CD4-positive, alpha-beta memory T cell (primary cell): ENCODE measurements around the gene DCUN1D4. TPM values are rescaled to one million over a fixed set of nuclear protein-coding genes. Genes with fewer than 3 reads are reported as not detected.

ENCODE experiments used
- CTCF ChIA-PET: fragments of 350-600 bp; sonication (Branson Sonifier 250); formaldehyde crosslinking; loops from one replicate; lab custom pipeline; 2021; ENCODE audit warnings: inconsistent platforms; ENCODE audit not compliant: partially characterized antibody; lab: Charles Lee
- POLR2A ChIA-PET: fragments of 350-600 bp; sonication (Branson Sonifier 250); formaldehyde crosslinking; loops from one replicate; lab custom pipeline; 2021; ENCODE audit not compliant: partially characterized antibody; lab: Charles Lee
- DNase-seq, 5 donors: peaks; one replicate each; pipeline versions ENCODE4 v3.0.0 to v3.0.0-alpha.2; 2020 to 2022; ENCODE audit warnings: mixed read lengths in 1 of 5
- H3K27ac ChIP-seq: one replicate; pipeline ENCODE4 v1.7.0; 2013; ENCODE audit warnings: low read depth, low read length
- H3K27me3 ChIP-seq: 2 replicates; pipeline ENCODE4 v1.7.0; 2013; ENCODE audit warnings: mild to moderate bottlenecking, low read length, moderate library complexity; ENCODE audit not compliant: insufficient read depth
- H3K36me3 ChIP-seq: 2 replicates; pipeline ENCODE4 v1.7.0; 2013; ENCODE audit warnings: mild to moderate bottlenecking, low read length, moderate library complexity; ENCODE audit not compliant: insufficient read depth
- H3K4me1 ChIP-seq: 2 replicates; pipeline ENCODE4 v1.7.0; 2013; ENCODE audit warnings: mild to moderate bottlenecking, low read length, moderate library complexity; ENCODE audit not compliant: insufficient read depth
- H3K4me3 ChIP-seq, 2 donors: one replicate each; pipeline ENCODE4 v1.7.0; 2013; ENCODE audit warnings: low read length in 2 of 2, mild to moderate bottlenecking in 1 of 2
- H3K9me3 ChIP-seq, 2 donors: one replicate each; pipeline ENCODE4 v1.7.0; 2013; ENCODE audit warnings: low read length in 2 of 2, control low read depth in 1 of 2; ENCODE audit not compliant: control insufficient read depth in 1 of 2
- H3K27ac Mint-ChIP-seq, 7 donors: one replicate each; pipeline ENCODE4 v1.8.0; 2020 to 2021; ENCODE audit warnings: mixed read lengths in 7 of 7, mild to moderate bottlenecking in 6 of 7, inconsistent platforms in 3 of 7, moderate library complexity in 3 of 7
- H3K27me3 Mint-ChIP-seq, 2 donors: one replicate each; pipeline ENCODE4 v1.8.0; 2020 to 2021; ENCODE audit warnings: mixed read lengths in 2 of 2
- H3K36me3 Mint-ChIP-seq, 2 donors: one replicate each; pipeline ENCODE4 v1.8.0; 2020 to 2021; ENCODE audit warnings: mixed read lengths in 2 of 2, inconsistent platforms in 1 of 2, mild to moderate bottlenecking in 1 of 2
- H3K4me1 Mint-ChIP-seq, 4 donors: one replicate each; pipeline ENCODE4 v1.8.0; 2020 to 2021; ENCODE audit warnings: mixed read lengths in 4 of 4, mild to moderate bottlenecking in 1 of 4
- H3K4me3 Mint-ChIP-seq, 8 donors: one replicate each; pipeline ENCODE4 v1.8.0; 2020 to 2021; ENCODE audit warnings: mixed read lengths in 8 of 8, mild to moderate bottlenecking in 7 of 8, moderate library complexity in 6 of 8, inconsistent platforms in 3 of 8
- H3K9me3 Mint-ChIP-seq, 8 donors: one replicate each; pipeline ENCODE4 v1.8.0; 2020 to 2021; ENCODE audit warnings: mixed read lengths in 8 of 8, mild to moderate bottlenecking in 5 of 8, inconsistent platforms in 3 of 8, moderate library complexity in 1 of 8
- intact Hi-C: fragments of 100-400 bp; cut with micrococcal nuclease; formaldehyde crosslinking; loops from one replicate; pipeline ENCODE4 v1.15.1; 2023
- polyA plus RNA-seq, 2 donors: library from polyadenylated mRNA; unstranded; fragments of 300-500 nt; fragmentation: Illumina TruSeq; gene quantifications; one replicate each; pipeline ENCODE4 v1.2.3, GENCODE V29; 2021
- total RNA-seq, 2 experiments: library from RNA; stranded (reverse); gene quantifications; one replicate each; pipeline ENCODE4 v1.2.3, GENCODE V29; 2021

The DCUN1D4 gene
- total and polyA plus RNA-seq, 4 experiments from 2014 or later: 13.5 to 58.9 (median 38.2) TPM

DNA sequence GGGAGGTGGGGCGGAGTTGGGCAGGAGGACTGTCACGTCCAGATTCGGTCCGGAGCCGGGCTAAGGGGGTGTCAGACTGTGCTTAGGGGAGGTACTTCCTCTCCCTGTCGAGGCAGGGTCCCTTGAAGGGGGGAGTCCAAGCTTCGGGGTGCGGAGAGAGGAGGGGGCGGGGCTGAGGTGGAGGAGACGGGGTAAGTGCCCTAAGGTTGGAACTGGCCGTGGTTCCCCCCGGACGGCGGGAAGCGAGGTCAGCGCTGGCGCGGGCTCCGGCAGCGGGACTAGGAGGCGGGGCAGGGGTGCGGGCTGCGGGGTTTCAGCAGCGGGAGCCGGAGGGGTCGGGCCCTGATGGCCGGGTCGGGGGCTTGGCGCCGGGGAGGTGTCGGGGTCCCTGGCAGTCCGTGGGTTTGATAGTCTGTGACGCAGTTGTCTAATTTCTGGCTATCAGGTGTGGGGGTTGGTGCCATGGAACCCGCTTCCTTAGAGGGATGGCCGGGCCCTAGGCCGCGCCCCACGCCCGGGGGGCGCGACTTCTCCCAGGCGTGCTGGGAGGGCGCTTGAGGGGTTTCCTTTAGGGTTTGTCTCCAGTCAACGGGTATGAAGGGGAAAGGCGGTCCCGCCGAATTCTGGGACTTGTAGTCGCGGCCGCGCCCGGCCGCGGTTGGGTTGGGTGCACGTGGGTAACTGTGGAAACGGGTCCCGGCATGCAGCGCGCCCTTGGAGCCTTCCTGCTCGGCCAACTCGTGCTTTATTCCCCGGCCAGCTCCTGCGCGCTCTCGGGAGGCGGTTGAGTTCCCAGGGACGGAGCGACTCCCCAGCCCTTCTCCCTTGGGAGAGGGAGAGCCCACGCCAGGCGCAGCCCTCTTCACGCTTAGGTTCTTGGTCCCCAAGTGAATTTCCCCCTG lies 1.5 kb downstream of the DCUN1D4 start:
- Mint-ChIP-seq H3K27me3 (no peaks in the 10 kb centered on the region), H3K4me3 (peak overlapping the region; percentile 85 to 98 (median 94)), H3K4me1 (peaks cover 15 to 35% (median 25%) of the 10 kb centered on the region in 4 donors), H3K9me3 (no peaks in the 10 kb centered on the region), H3K27ac (peak overlapping the region; percentile 73 to 96 (median 85)), H3K36me3 (peaks cover 0 to 18% of the 10 kb centered on the region in 2 donors)
- ChIA-PET CTCF (interaction anchor here (1.4 to 4.2 kb wide), 3 partner anchors 11 to 52 kb away, joined by 4 to 27 read pairs (median 6); no protein-coding TSS in a partner anchor), POLR2A (interaction anchor here (1.0 to 2.6 kb wide), 2 partner anchors 25 to 868 kb away, joined by 3 to 21 read pairs; no protein-coding TSS in a partner anchor)
- peaks cover 12% of the 10 kb centered on the region for H3K4me1 ChIP-seq
- no peaks in the 10 kb centered on the region for H3K9me3 ChIP-seq
- H3K4me3 ChIP-seq: peak overlapping the region; percentile 57 to 62
- H3K27me3 ChIP-seq: no peaks in the 10 kb centered on the region
- H3K27ac ChIP-seq: peak overlapping the region; percentile 66
- intact Hi-C loops: loop anchor here (1.0 to 5.0 kb wide), 3 partner anchors 53 to 1018 kb away; partner anchors contain the start of gene RASL11B
- H3K36me3 ChIP-seq: no peaks in the 10 kb centered on the region
- peak; percentile 76 to 86 (median 77) for DNase-seq

DNA sequence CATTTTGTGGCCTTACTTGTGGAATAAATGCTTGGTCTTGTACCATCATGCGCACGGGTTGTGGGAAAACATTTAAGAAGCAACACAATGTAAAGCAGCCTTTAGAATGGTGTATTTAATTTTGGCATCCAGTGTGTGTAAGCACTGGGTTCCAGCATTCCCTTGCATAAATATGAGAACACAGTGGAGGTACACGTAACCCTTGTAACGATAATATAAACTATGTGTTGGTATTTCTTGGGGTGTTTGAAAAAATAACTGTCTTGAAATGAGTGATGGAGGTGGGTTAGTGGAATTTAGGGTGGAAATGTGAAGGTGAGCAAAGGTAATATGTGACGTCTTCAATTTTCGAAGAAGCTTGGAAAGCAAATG lies 2.1 kb downstream of the DCUN1D4 start:
- Mint-ChIP-seq H3K4me3 (peak overlapping the region; percentile 85 to 98 (median 94)), H3K27ac (peak overlapping the region in 6 of 7 donors; percentile 80 to 96 (median 89)), H3K9me3 (no peaks in the 10 kb centered on the region), H3K36me3 (peaks cover 0 to 21% of the 10 kb centered on the region in 2 donors), H3K27me3 (no peaks in the 10 kb centered on the region), H3K4me1 (peaks cover 17 to 37% (median 27%) of the 10 kb centered on the region in 4 donors)
- POLR2A ChIA-PET: no interaction called here
- no peaks in the 10 kb centered on the region for H3K27me3 ChIP-seq
- DNase-seq: no peak
- no peaks in the 10 kb centered on the region for H3K36me3 ChIP-seq
- CTCF ChIA-PET: interaction anchor here (1.2 to 1.4 kb wide), 2 partner anchors 13 to 14 kb away, joined by 4 read pairs; no protein-coding TSS in a partner anchor
- peaks cover 12% of the 10 kb centered on the region for H3K4me1 ChIP-seq
- intact Hi-C loops: no loop called here
- H3K4me3 ChIP-seq: peak overlapping the region; percentile 57 to 62
- H3K9me3 ChIP-seq: no peaks in the 10 kb centered on the region
- H3K27ac ChIP-seq: no peak overlapping the region

GRCh38 chr4:51845711-51846110 lies 2.8 kb downstream of the DCUN1D4 start:
- H3K36me3 ChIP-seq: no peaks in the 10 kb centered on the region
- no peak overlapping the region for H3K4me3 ChIP-seq
- CTCF ChIA-PET: interaction anchor here (0.8 to 1.4 kb wide), 4 partner anchors 8 to 50 kb away, joined by 3 to 4 read pairs (median 4); no protein-coding TSS in a partner anchor
- no peak overlapping the region for H3K27ac ChIP-seq
- H3K27me3 ChIP-seq: no peaks in the 10 kb centered on the region
- H3K4me3 Mint-ChIP-seq: peak overlapping the region in 1 of 8 donors; percentile 49
- H3K27me3 Mint-ChIP-seq: no peaks in the 10 kb centered on the region
- peaks cover 0 to 21% of the 10 kb centered on the region in 2 donors for H3K36me3 Mint-ChIP-seq
- POLR2A ChIA-PET: no interaction called here
- H3K9me3 ChIP-seq: no peaks in the 10 kb centered on the region
- H3K4me1 Mint-ChIP-seq: peaks cover 22 to 44% (median 32%) of the 10 kb centered on the region in 4 donors
- DNase-seq: no peak
- intact Hi-C loops: no loop called here
- no peaks in the 10 kb centered on the region for H3K9me3 Mint-ChIP-seq
- peak overlapping the region in 1 of 7 donors; percentile 96 for H3K27ac Mint-ChIP-seq
- H3K4me1 ChIP-seq: peaks cover 12% of the 10 kb centered on the region

DNA sequence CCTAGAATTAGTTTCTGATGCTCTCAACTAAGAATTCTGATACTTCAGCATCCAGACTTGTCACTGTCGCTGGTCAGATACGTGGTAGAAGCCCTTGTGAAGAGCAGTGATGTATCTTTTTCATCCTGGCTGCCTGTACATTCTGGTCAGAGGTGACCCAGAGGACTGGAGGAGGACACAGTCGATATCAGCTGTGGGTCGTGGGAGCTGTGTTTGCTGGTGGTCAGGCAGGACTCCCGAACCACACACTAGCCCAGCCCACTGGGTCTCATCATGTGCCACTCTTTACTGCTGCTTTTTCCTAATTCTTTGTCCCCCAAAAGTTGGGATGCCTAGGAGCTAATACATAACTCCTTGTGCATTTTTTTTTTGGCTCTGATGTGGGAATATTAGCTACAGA lies 6.5 kb downstream of the DCUN1D4 start:
- DNase-seq: no peak
- Histone ChIP-seq H3K4me3 (no peak overlapping the region), H3K36me3 (no peaks in the 10 kb centered on the region), H3K27me3 (no peaks in the 10 kb centered on the region), H3K9me3 (no peaks in the 10 kb centered on the region), H3K27ac (no peak overlapping the region), H3K4me1 (peaks cover 6% of the 10 kb centered on the region)
- H3K36me3 Mint-ChIP-seq: peaks cover 0 to 11% of the 10 kb centered on the region in 2 donors
- POLR2A ChIA-PET: no interaction called here
- no peak overlapping the region for H3K4me3 Mint-ChIP-seq
- H3K27ac Mint-ChIP-seq: no peak overlapping the region
- no peaks in the 10 kb centered on the region for H3K9me3 Mint-ChIP-seq
- no peaks in the 10 kb centered on the region for H3K27me3 Mint-ChIP-seq
- peaks cover 32 to 65% (median 40%) of the 10 kb centered on the region in 4 donors for H3K4me1 Mint-ChIP-seq
- intact Hi-C loops: no loop called here
- CTCF ChIA-PET: no interaction called here

GRCh38 chr4:51850294-51850693 lies 7.3 kb downstream of the DCUN1D4 start:
- intact Hi-C loops: no loop called here
- peaks cover 0 to 11% of the 10 kb centered on the region in 2 donors for H3K36me3 Mint-ChIP-seq
- POLR2A ChIA-PET: no interaction called here

GRCh38 chr4:51851090-51851936 lies 8.4 kb downstream of the DCUN1D4 start:
- Mint-ChIP-seq H3K4me1 (peaks cover 22 to 61% (median 39%) of the 10 kb centered on the region in 4 donors), H3K4me3 (peak overlapping the region in 2 of 8 donors; percentile 10 to 12), H3K9me3 (no peaks in the 10 kb centered on the region), H3K27ac (peak overlapping the region in 5 of 7 donors; percentile 2 to 33 (median 16)), H3K36me3 (peaks cover 0 to 11% of the 10 kb centered on the region in 2 donors), H3K27me3 (no peaks in the 10 kb centered on the region)
- POLR2A ChIA-PET: interaction anchor here (1.1 kb wide), 1 partner anchor 10 kb away, joined by 3 read pairs; no protein-coding TSS in a partner anchor
- intact Hi-C loops: no loop called here
- Histone ChIP-seq H3K4me3 (no peak overlapping the region), H3K4me1 (no peaks in the 10 kb centered on the region), H3K9me3 (no peaks in the 10 kb centered on the region), H3K27ac (no peak overlapping the region), H3K36me3 (no peaks in the 10 kb centered on the region), H3K27me3 (no peaks in the 10 kb centered on the region)
- CTCF ChIA-PET: interaction anchor here (1.0 to 1.4 kb wide), 2 partner anchors 9 to 20 kb away, joined by 3 to 4 read pairs; partner anchors contain the start of gene DCUN1D4
- no peak for DNase-seq

More at GRCh38 chr4:51850294-51850693, 7.3 kb downstream of the DCUN1D4 start:
- no peaks in the 10 kb centered on the region for H3K27me3 ChIP-seq
- no peak for DNase-seq
- CTCF ChIA-PET: interaction anchor here (1.4 kb wide), 1 partner anchor 19 kb away, joined by 4 read pairs; no protein-coding TSS in a partner anchor
- no peak overlapping the region for H3K4me3 ChIP-seq
- H3K9me3 Mint-ChIP-seq: no peaks in the 10 kb centered on the region
- no peaks in the 10 kb centered on the region for H3K9me3 ChIP-seq
- H3K4me3 Mint-ChIP-seq: no peak overlapping the region
- H3K4me1 Mint-ChIP-seq: peaks cover 24 to 60% (median 40%) of the 10 kb centered on the region in 4 donors
- no peaks in the 10 kb centered on the region for H3K4me1 ChIP-seq
- H3K36me3 ChIP-seq: no peaks in the 10 kb centered on the region
- no peak overlapping the region for H3K27ac ChIP-seq
- H3K27me3 Mint-ChIP-seq: no peaks in the 10 kb centered on the region
- peak overlapping the region in 2 of 7 donors; percentile 14 to 21 for H3K27ac Mint-ChIP-seq
